Upper lobe of right lung (tissue), 1 donor: Measurements from ENCODE around the gene TATDN2. TPM values are rescaled to one million over a fixed set of nuclear protein-coding genes. Genes with fewer than 3 reads are reported as not detected.

Experiments
- ATAC-seq: fragments of 200-7000 bp; cut with Tn5 transposase; one replicate; pipeline ENCODE4 v1.9.1; 2020; ENCODE audit warnings: mild to moderate bottlenecking, moderate library complexity
- DNase-seq: peaks from one replicate; pipeline ENCODE4 v3.0.0-alpha.2; 2020
- H3K27ac ChIP-seq: fragments of 200-600 bp; one replicate; pipeline ENCODE4 v1.8.0; 2022
- H3K27me3 ChIP-seq: fragments of 200-600 bp; one replicate; pipeline ENCODE4 v1.8.0; 2022; ENCODE audit warnings: mild to moderate bottlenecking
- H3K36me3 ChIP-seq: fragments of 200-600 bp; one replicate; pipeline ENCODE4 v1.8.0; 2022
- H3K4me1 ChIP-seq: fragments of 200-600 bp; one replicate; pipeline ENCODE4 v1.8.0; 2022
- H3K4me3 ChIP-seq: fragments of 200-600 bp; one replicate; pipeline ENCODE4 v1.8.0; 2022; ENCODE audit warnings: mild to moderate bottlenecking
- H3K9me3 ChIP-seq: fragments of 200-600 bp; one replicate; pipeline ENCODE4 v1.8.0; 2022
- CTCF ChIP-seq: fragments of 200-600 bp; IDR thresholded peaks from one replicate; pipeline ENCODE4 v1.8.0; 2022; ENCODE audit warnings: antibody characterized with exemption
- intact Hi-C: fragments of 100-400 bp; cut with DNase I; formaldehyde crosslinking; loops from one replicate; pipeline ENCODE4 v1.11.0; 2022
- total RNA-seq: library from RNA; stranded (reverse); fragmentation: NEBNext Ultra II Directional; extraction: Animal tissue kit (Norgen Biotek cat#: 25700); gene quantifications from one replicate; pipeline ENCODE4 v1.2.1, GENCODE V29; 2021
- donor health status: DM: no; HTN: yes; CAD: no; lungs with severe emphysema.

TATDN2 gene
- total RNA-seq, 1 donor from 2014 or later = 32.3 TPM

- Histone ChIP-seq H3K27ac (no peak overlapping the region), H3K4me1 (no peaks in the 10 kb centered on the region), H3K9me3 (no peaks in the 10 kb centered on the region), H3K27me3 (no peaks in the 10 kb centered on the region), H3K36me3 (peaks cover 27% of the 10 kb centered on the region), H3K4me3 (no peak overlapping the region)
- DNase-seq (peak; percentile 44), ATAC-seq (no peak)
- intact Hi-C loops = no loop called here
- TF ChIP-seq CTCF = no peak
These were observed 40.8 kb downstream of the TATDN2 start for GRCh38 chr3:10289077-10289476.

- no peak for TF ChIP-seq CTCF
- no peaks in the 10 kb centered on the region for H3K27me3 ChIP-seq
- no peaks in the 10 kb centered on the region for H3K9me3 ChIP-seq
- DNase-seq (peak; percentile 51), ATAC-seq (no peak)
- no peak overlapping the region for H3K4me3 ChIP-seq
- H3K36me3 ChIP-seq = peaks cover 28% of the 10 kb centered on the region
- H3K27ac ChIP-seq = no peak overlapping the region
- intact Hi-C loops = no loop called here
- no peaks in the 10 kb centered on the region for H3K4me1 ChIP-seq
These were observed 41.6 kb downstream of the TATDN2 start for GRCh38 chr3:10289787-10290355.

- TF ChIP-seq CTCF = no peak
- DNase-seq = peak; percentile 46
- intact Hi-C loops = no loop called here
- no peaks in the 10 kb centered on the region for H3K9me3 ChIP-seq
- H3K36me3 ChIP-seq = peaks cover 28% of the 10 kb centered on the region
- H3K27me3 ChIP-seq = no peaks in the 10 kb centered on the region
- no peak for ATAC-seq
- H3K4me1 ChIP-seq = no peaks in the 10 kb centered on the region
- no peak overlapping the region for H3K27ac ChIP-seq
- no peak overlapping the region for H3K4me3 ChIP-seq
These were observed 42.4 kb downstream of the TATDN2 start for GRCh38 chr3:10290481-10291176.

GRCh38 chr3:10291641-10292040, 43.4 kb downstream of the TATDN2 start:
- ATAC-seq = no peak
- peaks cover 29% of the 10 kb centered on the region for H3K36me3 ChIP-seq

More at GRCh38 chr3:10291641-10292040, 43.4 kb downstream of the TATDN2 start:
- Histone ChIP-seq H3K4me1 (no peaks in the 10 kb centered on the region), H3K27me3 (no peaks in the 10 kb centered on the region), H3K4me3 (no peak overlapping the region), H3K27ac (no peak overlapping the region), H3K9me3 (no peaks in the 10 kb centered on the region)
- TF ChIP-seq CTCF = no peak
- intact Hi-C loops = no loop called here
- DNase-seq = peak; percentile 3
